Measurements from ENCODE around the gene EIF4B. TPM values are rescaled to one million over a fixed set of nuclear protein-coding genes. Genes with fewer than 3 reads are reported as not detected.
A peak's percentile ranks its signal among the peaks of the same experiment; 100 is the strongest.

The EIF4B gene
- total RNA-seq, 2 donors from 2014 or later, result 398 to 455 TPM

DNA sequence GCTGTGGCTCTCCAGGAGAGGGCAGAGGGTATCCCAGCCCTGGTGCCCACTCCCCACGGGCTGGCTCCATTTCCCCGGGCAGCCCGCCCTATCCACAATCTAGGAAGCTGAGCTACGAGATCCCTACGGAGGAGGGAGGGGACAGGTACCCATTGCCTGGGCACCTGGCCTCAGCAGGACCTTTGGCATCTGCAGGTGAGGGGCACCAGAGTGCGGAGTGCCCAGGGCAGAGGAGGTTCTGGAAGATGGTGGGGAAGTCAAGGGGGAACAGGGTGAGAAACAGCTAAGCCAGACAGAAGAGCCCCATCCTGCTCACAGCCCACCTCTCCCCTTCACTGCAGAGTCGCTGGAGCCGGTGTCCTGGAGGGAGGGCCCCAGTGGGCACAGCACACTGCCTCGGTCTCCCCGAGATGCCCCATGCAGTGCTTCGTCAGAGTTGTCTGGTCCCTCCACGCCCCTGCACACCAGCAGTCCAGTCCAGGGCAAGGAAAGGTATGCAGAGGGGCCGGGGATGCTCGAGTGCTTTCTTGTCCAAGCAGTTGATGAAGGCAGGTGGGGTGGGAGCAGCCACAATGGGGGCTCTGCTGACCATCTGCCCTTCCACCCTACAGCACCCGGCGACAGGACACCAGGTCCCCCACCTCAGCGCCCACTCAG, 53.9 kb downstream of the EIF4B start:
- no peaks in the 10 kb centered on the region for H3K9me3 ChIP-seq
- intact Hi-C loops (cut with DNase I), result no loop called here
- no peak for TF ChIP-seq CTCF (IDR thresholded peaks at IDR 0.05)
- no peaks in the 10 kb centered on the region for H3K36me3 ChIP-seq
- H3K27me3 ChIP-seq, result no peaks in the 10 kb centered on the region
- DNase-seq, result no peak
- no peak overlapping the region for H3K27ac ChIP-seq
- no peak overlapping the region for H3K4me3 ChIP-seq
- H3K4me1 ChIP-seq, result peaks cover 12% of the 10 kb centered on the region
- H3K9ac ChIP-seq (ENCODE audit: low read depth in 2 of 2, low read length in 2 of 2), result peak overlapping the region in 1 of 2 donors; percentile 14

- H3K27ac ChIP-seq, result no peak overlapping the region
- no peaks in the 10 kb centered on the region for H3K27me3 ChIP-seq
- intact Hi-C loops (cut with DNase I), result no loop called here
- TF ChIP-seq CTCF (IDR thresholded peaks at IDR 0.05), result no peak
- no peaks in the 10 kb centered on the region for H3K9me3 ChIP-seq
- H3K9ac ChIP-seq (ENCODE audit: low read depth in 2 of 2, low read length in 2 of 2), result peak overlapping the region in 1 of 2 donors; percentile 14
- H3K36me3 ChIP-seq, result no peaks in the 10 kb centered on the region
- no peak overlapping the region for H3K4me3 ChIP-seq
- no peak for DNase-seq
- H3K4me1 ChIP-seq, result peaks cover 12% of the 10 kb centered on the region
Observed at GRCh38 chr12:53060721-53061276, 54.5 kb downstream of the EIF4B start.

DNA sequence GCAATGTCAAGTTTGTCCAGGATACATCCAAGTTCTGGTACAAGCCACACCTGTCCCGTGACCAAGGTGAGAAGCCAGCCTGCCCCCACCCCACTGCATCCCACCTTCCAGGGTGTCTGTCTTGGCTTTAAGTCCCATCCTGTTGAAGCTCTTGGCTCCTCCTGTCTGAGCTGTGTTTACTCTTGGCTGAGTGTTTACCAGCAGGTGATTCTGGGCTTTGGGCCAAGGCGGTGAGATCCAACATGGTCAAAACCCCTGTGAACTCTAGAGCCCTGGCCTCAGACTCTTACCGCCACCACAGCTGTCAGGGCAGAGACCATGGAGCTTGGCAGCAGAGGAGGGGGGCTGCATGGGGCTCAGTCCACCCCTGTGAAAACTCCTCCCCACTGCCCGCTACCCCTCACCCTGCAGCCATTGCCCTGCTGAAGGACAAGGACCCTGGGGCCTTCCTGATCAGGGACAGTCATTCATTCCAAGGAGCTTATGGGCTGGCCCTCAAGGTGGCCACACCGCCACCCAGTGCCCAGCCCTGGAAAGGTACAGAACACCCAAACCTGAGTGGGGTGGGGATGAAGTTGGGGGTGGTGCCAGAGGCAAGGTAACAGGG, 55.3 kb downstream of the EIF4B start:
- no peak overlapping the region for H3K27ac ChIP-seq
- H3K9ac ChIP-seq (ENCODE audit: low read depth in 2 of 2, low read length in 2 of 2), result no peak overlapping the region
- no peaks in the 10 kb centered on the region for H3K27me3 ChIP-seq
- H3K36me3 ChIP-seq, result no peaks in the 10 kb centered on the region
- H3K4me3 ChIP-seq, result no peak overlapping the region
- H3K9me3 ChIP-seq, result no peaks in the 10 kb centered on the region
- H3K4me1 ChIP-seq, result peaks cover 12% of the 10 kb centered on the region
- peak; percentile 88 for DNase-seq
- intact Hi-C loops (cut with DNase I), result no loop called here
- TF ChIP-seq CTCF (IDR thresholded peaks at IDR 0.05), result no peak

GRCh38 chr12:53062011-53062961, 56.0 kb downstream of the EIF4B start:
- peaks cover 12% of the 10 kb centered on the region for H3K4me1 ChIP-seq
- H3K4me3 ChIP-seq, result no peak overlapping the region
- H3K27ac ChIP-seq, result peak overlapping the region; percentile 27
- no peaks in the 10 kb centered on the region for H3K27me3 ChIP-seq
- no peak for TF ChIP-seq CTCF (IDR thresholded peaks at IDR 0.05)
- intact Hi-C loops (cut with DNase I), result no loop called here
- H3K9me3 ChIP-seq, result no peaks in the 10 kb centered on the region
- peak; percentile 18 for DNase-seq
- peak overlapping the region; percentile 4 to 29 for H3K9ac ChIP-seq (ENCODE audit: low read depth in 2 of 2, low read length in 2 of 2)
- H3K36me3 ChIP-seq, result no peaks in the 10 kb centered on the region

Data from colonic mucosa (tissue), 4 donors.